ENCODE data around the gene PERM1. TPM values are rescaled to one million over a fixed set of nuclear protein-coding genes. Genes with fewer than 3 reads are reported as not detected.

The PERM1 gene
- total and polyA plus RNA-seq, 9 of the 15 experiments (the other 6 are each of a cell fraction or from before 2014, with no cell fraction given): not detected

GRCh38 chr1:975896-976683 lies 5.8 kb downstream of the PERM1 start (continued):
- TF ChIP-seq HBP1 (CRISPR knock-in tag; IDR thresholded peaks at IDR 0.05) (no peak), JUND (IDR thresholded peaks at IDR 0.05; ENCODE audit: borderline replicate concordance, low read depth, low read length) (no peak), JUND (tag; IDR thresholded peaks at IDR 0.05; ENCODE audit: borderline replicate concordance, low read depth, low read length) (no peak), KLF13 (tag; IDR thresholded peaks at IDR 0.05; ENCODE audit: borderline replicate concordance, low read depth) (no peak), ZNF644 (tag; IDR thresholded peaks at IDR 0.05; ENCODE audit: low read depth) (no peak), NCOA1 (IDR thresholded peaks at IDR 0.05; ENCODE audit: low read depth) (no peak), DEAF1 (CRISPR knock-in tag; IDR thresholded peaks at IDR 0.05) (peak; percentile 57; the same call in 1 of the 2 replicates), CXXC5 (CRISPR knock-in tag; IDR thresholded peaks at IDR 0.05) (peak; percentile 29; the same call in 1 of the 2 replicates), MCM7 (IDR thresholded peaks at IDR 0.05) (no peak), MEF2A (IDR thresholded peaks at IDR 0.05; ENCODE audit: control insufficient read depth, low read depth, low read length) (no peak), ZNF695 (CRISPR knock-in tag; IDR thresholded peaks at IDR 0.05) (no peak), ZBTB8A (IDR thresholded peaks at IDR 0.05; ENCODE audit: partially characterized antibody) (no peak), PHF8 (IDR thresholded peaks at IDR 0.05; ENCODE audit: borderline replicate concordance, low read length) (no peak)
- TF ChIP-seq, protein P1, sequence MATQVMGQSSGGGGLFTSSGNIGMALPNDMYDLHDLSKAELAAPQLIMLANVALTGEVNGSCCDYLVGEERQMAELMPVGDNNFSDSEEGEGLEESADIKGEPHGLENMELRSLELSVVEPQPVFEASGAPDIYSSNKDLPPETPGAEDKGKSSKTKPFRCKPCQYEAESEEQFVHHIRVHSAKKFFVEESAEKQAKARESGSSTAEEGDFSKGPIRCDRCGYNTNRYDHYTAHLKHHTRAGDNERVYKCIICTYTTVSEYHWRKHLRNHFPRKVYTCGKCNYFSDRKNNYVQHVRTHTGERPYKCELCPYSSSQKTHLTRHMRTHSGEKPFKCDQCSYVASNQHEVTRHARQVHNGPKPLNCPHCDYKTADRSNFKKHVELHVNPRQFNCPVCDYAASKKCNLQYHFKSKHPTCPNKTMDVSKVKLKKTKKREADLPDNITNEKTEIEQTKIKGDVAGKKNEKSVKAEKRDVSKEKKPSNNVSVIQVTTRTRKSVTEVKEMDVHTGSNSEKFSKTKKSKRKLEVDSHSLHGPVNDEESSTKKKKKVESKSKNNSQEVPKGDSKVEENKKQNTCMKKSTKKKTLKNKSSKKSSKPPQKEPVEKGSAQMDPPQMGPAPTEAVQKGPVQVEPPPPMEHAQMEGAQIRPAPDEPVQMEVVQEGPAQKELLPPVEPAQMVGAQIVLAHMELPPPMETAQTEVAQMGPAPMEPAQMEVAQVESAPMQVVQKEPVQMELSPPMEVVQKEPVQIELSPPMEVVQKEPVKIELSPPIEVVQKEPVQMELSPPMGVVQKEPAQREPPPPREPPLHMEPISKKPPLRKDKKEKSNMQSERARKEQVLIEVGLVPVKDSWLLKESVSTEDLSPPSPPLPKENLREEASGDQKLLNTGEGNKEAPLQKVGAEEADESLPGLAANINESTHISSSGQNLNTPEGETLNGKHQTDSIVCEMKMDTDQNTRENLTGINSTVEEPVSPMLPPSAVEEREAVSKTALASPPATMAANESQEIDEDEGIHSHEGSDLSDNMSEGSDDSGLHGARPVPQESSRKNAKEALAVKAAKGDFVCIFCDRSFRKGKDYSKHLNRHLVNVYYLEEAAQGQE (IDR thresholded peaks at IDR 0.05; ENCODE audit: borderline replicate concordance): peak; percentile 70; the same call in 1 of the 2 replicates
- TF ChIP-seq, protein P1 (CRISPR knock-in tag; IDR thresholded peaks at IDR 0.05; ENCODE audit: low read depth): no peak

Measured in K562 (cell line).